ENCODE measurements around the gene SWT1. TPM values are rescaled to one million over a fixed set of nuclear protein-coding genes. Genes with fewer than 3 reads are reported as not detected.

Gene SWT1
- total RNA-seq, 3 donors from 2014 or later (not counting 1 experiment from before 2014, with no cell fraction given), result 4.0 to 5.3 (median 5.1) TPM

- no peaks in the 10 kb centered on the region for H3K36me3 Mint-ChIP-seq
- no peak overlapping the region for H3K27ac ChIP-seq (ENCODE audit: low read length)
- intact Hi-C loops (cut with micrococcal nuclease), result no loop called here
Observed at GRCh38 chr1:185328255-185328654, 171.3 kb downstream of the SWT1 start.

GRCh38 chr1:185334182-185334581, 177.2 kb downstream of the SWT1 start:
- TF ChIP-seq CTCF (IDR thresholded peaks at IDR 0.05), result no peak
- Histone ChIP-seq H3K4me3 (ENCODE audit: low read length) (no peak overlapping the region), H3K27ac (ENCODE audit: low read length) (no peak overlapping the region), H3K4me1 (ENCODE audit: control insufficient read depth, insufficient read depth, low read length) (peaks cover 11% of the 10 kb centered on the region), H3K36me3 (ENCODE audit: control insufficient read depth, insufficient read depth, low read length) (no peaks in the 10 kb centered on the region), H3K9me3 (ENCODE audit: control insufficient read depth, insufficient read depth, low read length) (no peaks in the 10 kb centered on the region), H3K27me3 (ENCODE audit: control insufficient read depth, insufficient read depth, low read length) (no peaks in the 10 kb centered on the region)
- ATAC-seq, result no peak
- 84% methylated on average over 4 of the region's 4 CpGs for WGBS (ENCODE audit: insufficient coverage)
- Mint-ChIP-seq H3K4me3 (no peak overlapping the region), H3K4me1 (peaks cover 15 to 20% of the 10 kb centered on the region in 2 donors), H3K9me3 (no peaks in the 10 kb centered on the region), H3K27ac (no peak overlapping the region), H3K36me3 (no peaks in the 10 kb centered on the region), H3K27me3 (ENCODE audit: low read depth in 2 of 2) (no peaks in the 10 kb centered on the region)
- no peak for DNase-seq
- intact Hi-C loops (cut with micrococcal nuclease), result no loop called here

More at GRCh38 chr1:185328255-185328654, 171.3 kb downstream of the SWT1 start:
- Mint-ChIP-seq H3K9me3 (no peaks in the 10 kb centered on the region), H3K27me3 (ENCODE audit: low read depth in 2 of 2) (no peaks in the 10 kb centered on the region), H3K4me1 (peaks cover 12 to 14% of the 10 kb centered on the region in 2 donors), H3K4me3 (no peak overlapping the region), H3K27ac (peak overlapping the region in 1 of 2 donors; percentile 56)
- Histone ChIP-seq H3K4me3 (ENCODE audit: low read length) (no peak overlapping the region), H3K4me1 (ENCODE audit: control insufficient read depth, insufficient read depth, low read length) (no peaks in the 10 kb centered on the region), H3K36me3 (ENCODE audit: control insufficient read depth, insufficient read depth, low read length) (no peaks in the 10 kb centered on the region), H3K9me3 (ENCODE audit: control insufficient read depth, insufficient read depth, low read length) (no peaks in the 10 kb centered on the region), H3K27me3 (ENCODE audit: control insufficient read depth, insufficient read depth, low read length) (no peaks in the 10 kb centered on the region)
- no peak for TF ChIP-seq CTCF (IDR thresholded peaks at IDR 0.05)
- 63% methylated on average over 3 of the region's 4 CpGs for WGBS (ENCODE audit: insufficient coverage)
- DNase-seq (no peak), ATAC-seq (no peak)

- Mint-ChIP-seq H3K36me3 (no peaks in the 10 kb centered on the region), H3K9me3 (no peaks in the 10 kb centered on the region), H3K4me1 (peaks cover 39 to 44% of the 10 kb centered on the region in 2 donors), H3K27me3 (ENCODE audit: low read depth in 2 of 2) (no peaks in the 10 kb centered on the region), H3K4me3 (peak overlapping the region; percentile 45), H3K27ac (peak overlapping the region in 1 of 2 donors; percentile 60)
- H3K9me3 ChIP-seq (ENCODE audit: control insufficient read depth, insufficient read depth, low read length), result no peaks in the 10 kb centered on the region
- H3K4me1 ChIP-seq (ENCODE audit: control insufficient read depth, insufficient read depth, low read length), result peaks cover 25% of the 10 kb centered on the region
- H3K4me3 ChIP-seq (ENCODE audit: low read length), result no peak overlapping the region
- DNase-seq (no peak), ATAC-seq (no peak)
- no peak overlapping the region for H3K27ac ChIP-seq (ENCODE audit: low read length)
- TF ChIP-seq CTCF (IDR thresholded peaks at IDR 0.05), result no peak
- intact Hi-C loops (cut with micrococcal nuclease), result loop anchor here (5.0 kb wide), 1 partner anchor 230 kb away; no protein-coding TSS in a partner anchor
- H3K27me3 ChIP-seq (ENCODE audit: control insufficient read depth, insufficient read depth, low read length), result no peaks in the 10 kb centered on the region
- no peaks in the 10 kb centered on the region for H3K36me3 ChIP-seq (ENCODE audit: control insufficient read depth, insufficient read depth, low read length)
- WGBS (ENCODE audit: insufficient coverage), result 95% methylated on average over 4 of the region's 4 CpGs
Observed at GRCh38 chr1:185337246-185337645, 180.3 kb downstream of the SWT1 start.
